GM19099 (cell line): ENCODE data around the gene NUDT12.

ENCODE experiments used
- POLR2A ChIP-seq: IDR thresholded peaks from 3 replicates; pipeline ENCODE4 v1.6.1; 2011; ENCODE audit warnings: low read depth; ENCODE audit not compliant: insufficient read length; ENCODE audit errors: extremely low read depth

NUDT12 gene

GRCh38 chr5:103565719-103566118 lies 3.1 kb upstream of the NUDT12 start:
- no peak for TF ChIP-seq POLR2A

GRCh38 chr5:103561685-103562452 lies 720 bp downstream of the NUDT12 start:
- no peak for TF ChIP-seq POLR2A

GRCh38 chr5:103560826-103561225 lies 1.8 kb downstream of the NUDT12 start:
- no peak for TF ChIP-seq POLR2A

- TF ChIP-seq POLR2A = no peak
Observed at GRCh38 chr5:103546858-103547257, 15.7 kb downstream of the NUDT12 start.

- TF ChIP-seq POLR2A = no peak
Observed at GRCh38 chr5:103542441-103542840, 20.1 kb downstream of the NUDT12 start.

GRCh38 chr5:103541569-103541968 lies 21.0 kb downstream of the NUDT12 start:
- TF ChIP-seq POLR2A = no peak

- no peak for TF ChIP-seq POLR2A
Observed at GRCh38 chr5:103541114-103541513, 21.5 kb downstream of the NUDT12 start.

GRCh38 chr5:103539376-103540330 lies 22.9 kb downstream of the NUDT12 start:
- TF ChIP-seq POLR2A = no peak

GRCh38 chr5:103532086-103532734 lies 30.4 kb downstream of the NUDT12 start:
- no peak for TF ChIP-seq POLR2A

GRCh38 chr5:103526164-103526915 lies 36.2 kb downstream of the NUDT12 start:
- TF ChIP-seq POLR2A = no peak

GRCh38 chr5:103525361-103525760 lies 37.2 kb downstream of the NUDT12 start:
- no peak for TF ChIP-seq POLR2A

GRCh38 chr5:103523319-103523718 lies 39.3 kb downstream of the NUDT12 start:
- TF ChIP-seq POLR2A = no peak

GRCh38 chr5:103522586-103522985 lies 40.0 kb downstream of the NUDT12 start:
- TF ChIP-seq POLR2A = no peak

- TF ChIP-seq POLR2A = no peak
Observed at GRCh38 chr5:103519550-103519949, 43.0 kb downstream of the NUDT12 start.

- no peak for TF ChIP-seq POLR2A
Observed at GRCh38 chr5:103514371-103514770, 48.2 kb downstream of the NUDT12 start.
